Activated effector memory CD4-positive, alpha-beta T cell treated with Interleukin-2 at 50 U/mL for 16 hours (primary cell): Measurements from ENCODE around the gene GARIN3.

ENCODE experiments used
- DNase-seq: peaks from one replicate; pipeline ENCODE4 v3.0.0-alpha.2; 2020

The GARIN3 gene

GRCh38 chr5:157184117-157184670, 18.1 kb upstream of the GARIN3 start:
- no peak for DNase-seq

GRCh38 chr5:157182143-157182757, 16.2 kb upstream of the GARIN3 start:
- no peak for DNase-seq

DNA sequence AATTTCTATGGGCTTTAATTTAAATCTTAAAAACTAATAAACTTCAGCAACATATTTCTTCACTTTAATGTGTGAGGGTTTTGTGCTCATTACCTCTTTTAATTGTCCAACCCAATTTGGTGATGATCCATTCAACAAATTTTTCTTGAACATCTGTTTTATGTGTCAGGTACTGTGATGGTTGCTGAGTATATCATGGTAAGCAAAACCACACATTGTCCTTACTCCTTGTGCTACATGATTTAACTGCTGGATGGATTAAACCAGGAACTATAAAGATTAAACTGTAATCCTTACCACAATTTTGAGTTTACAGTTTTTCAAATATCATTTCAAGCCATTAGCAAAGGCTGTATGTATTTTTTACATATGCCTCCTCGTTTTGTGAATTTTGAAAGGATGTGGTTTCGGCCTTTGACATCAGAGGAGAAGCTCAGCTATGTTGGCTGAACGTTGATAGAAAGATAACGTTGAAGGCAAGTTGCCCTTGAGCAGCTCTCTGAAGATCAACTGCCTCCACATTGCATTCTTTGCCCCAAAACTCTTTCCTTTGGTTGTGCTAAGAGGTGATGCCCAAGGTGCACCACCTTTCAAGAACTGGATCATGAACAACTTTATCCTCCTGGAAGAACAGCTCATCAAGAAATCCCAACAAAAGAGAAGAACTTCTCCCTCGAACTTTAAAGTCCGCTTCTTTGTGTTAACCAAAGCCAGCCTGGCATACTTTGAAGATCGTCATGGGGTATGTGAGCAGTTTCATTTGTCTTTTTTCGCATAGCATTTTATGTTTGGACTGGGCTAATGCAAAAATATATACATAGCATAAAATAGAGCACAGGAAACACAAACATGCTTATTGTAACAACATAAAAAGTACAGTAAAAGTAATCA, 14.6 kb upstream of the GARIN3 start, which contains the start of gene ITK:
Gene ITK (plus strand): TSS at position 467 of the 891 bp plus-strand sequence. CDS start 138 bp downstream, at position 605.
- DNase-seq: no peak

DNA sequence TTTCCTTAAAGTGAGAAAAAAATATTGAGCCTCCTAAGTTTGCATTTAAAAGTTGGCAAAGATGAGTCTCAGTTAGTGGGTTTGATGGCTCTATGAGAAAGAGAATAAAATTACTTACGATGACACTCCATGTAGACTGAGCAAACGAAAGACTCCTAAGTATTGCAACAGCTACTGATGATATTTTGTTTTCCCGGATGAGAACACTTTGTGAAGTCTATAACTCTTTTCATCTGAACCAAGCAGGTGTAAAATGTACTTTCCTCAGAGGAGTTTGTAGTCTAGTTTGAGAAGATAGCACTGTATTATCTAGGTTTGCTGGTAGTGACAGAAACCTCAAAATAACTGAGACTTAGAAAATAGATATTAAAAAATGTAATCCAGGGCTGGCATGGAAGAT, 12.9 kb upstream of the GARIN3 start:
- no peak for DNase-seq

DNA sequence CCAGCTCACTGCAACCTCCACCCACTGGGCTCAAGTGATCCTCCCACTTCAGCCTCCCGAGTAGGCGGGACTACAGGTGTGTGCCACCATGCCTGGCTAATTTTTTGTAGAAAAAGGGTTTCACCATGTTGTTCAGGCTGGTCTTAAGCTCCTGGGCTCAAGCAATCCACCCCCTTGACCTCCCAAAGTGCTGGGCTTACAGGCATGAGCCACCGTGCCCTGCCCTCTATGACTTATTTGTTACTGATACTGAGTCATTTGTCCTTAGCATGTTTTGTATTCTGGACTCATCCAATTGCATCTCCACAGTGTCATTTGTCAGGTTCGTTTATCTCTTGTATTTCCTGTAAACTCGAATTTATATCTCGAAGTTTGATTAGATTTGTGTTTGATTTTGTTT, 11.9 kb upstream of the GARIN3 start:
- no peak for DNase-seq

- DNase-seq: no peak
Observed at GRCh38 chr5:157175071-157175612, 9.1 kb upstream of the GARIN3 start.

DNA sequence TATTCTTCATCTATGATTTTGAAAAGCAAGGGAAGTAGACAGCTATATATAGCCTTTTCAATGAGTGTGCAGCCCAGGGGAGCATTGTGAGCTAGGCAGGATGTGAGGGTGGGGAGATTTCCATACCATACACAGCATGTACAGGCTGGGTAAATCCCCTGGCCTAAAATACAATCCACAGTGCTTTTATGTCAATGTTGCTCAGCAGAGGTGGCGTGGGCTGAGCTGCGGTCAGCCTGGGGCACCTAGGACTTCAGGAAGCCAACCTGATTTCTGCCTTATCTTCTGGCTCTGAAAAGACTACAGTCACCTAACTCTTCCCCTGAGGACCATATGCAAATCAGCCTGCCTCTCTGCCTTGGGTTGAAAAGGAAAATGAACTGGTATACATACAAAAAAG, 6.3 kb upstream of the GARIN3 start:
- DNase-seq: peak; percentile 47

DNA sequence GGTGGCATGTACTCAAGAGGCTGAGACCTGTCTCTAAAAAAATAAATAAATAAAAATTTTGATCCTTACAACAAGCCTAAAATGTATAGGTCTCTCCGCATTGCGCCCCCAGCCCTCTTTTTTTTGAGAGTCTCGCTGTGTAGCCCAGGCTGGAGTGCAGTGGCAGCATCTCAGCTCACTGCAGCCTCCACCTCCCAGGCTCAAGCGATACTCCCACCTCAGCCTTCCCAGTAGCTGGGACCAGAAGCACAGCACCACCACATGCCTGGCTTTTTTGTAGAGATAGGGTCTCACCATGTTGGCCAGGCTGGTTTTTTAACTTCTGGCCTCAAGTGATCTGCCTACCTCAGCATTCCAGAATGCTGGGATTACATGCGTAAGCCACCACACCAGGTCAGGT, 2.2 kb upstream of the GARIN3 start:
- no peak for DNase-seq

GRCh38 chr5:157167214-157167621, 1.2 kb upstream of the GARIN3 start:
- DNase-seq: no peak

DNA sequence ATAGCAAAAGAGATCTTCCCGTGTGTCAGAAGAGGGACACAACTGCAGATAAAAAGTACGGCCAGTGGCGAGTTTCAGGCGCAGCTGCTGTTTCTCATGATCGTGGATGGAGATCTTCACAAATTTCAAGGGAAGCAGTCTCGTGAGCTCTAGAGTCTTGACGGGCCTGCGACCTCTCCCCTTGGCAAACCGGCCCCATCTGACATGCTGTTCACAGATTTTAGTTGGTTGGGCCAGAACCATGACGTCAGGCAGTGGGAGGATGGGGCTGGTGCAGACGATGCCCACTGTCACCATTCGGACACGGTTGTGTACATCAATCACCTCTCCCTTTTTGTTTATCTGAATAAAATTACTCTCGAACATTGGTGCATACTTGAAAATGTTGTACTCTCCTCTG, 396 bp downstream of the GARIN3 start:
- no peak for DNase-seq

DNA sequence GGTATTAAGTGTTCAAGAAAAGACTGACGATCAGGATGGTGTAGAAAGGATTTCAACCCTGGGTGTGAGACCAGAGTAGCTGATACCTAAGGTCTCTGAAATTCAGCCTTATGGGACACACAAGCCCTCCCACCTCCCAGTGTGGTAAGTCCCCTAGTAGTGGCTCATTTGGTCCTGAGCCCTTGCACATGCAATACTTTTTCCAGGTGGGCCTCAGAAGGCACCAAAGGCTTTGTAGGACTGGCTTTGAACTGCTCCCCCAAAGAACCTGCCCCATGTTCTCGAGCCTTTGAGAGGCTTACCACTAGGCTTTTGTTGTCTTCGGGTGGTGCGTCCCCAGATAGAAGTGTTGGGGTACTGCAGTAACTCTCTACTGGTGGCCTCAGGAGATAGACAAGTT, 803 bp downstream of the GARIN3 start:
- no peak for DNase-seq

GRCh38 chr5:157164521-157164920, 1.5 kb downstream of the GARIN3 start:
- DNase-seq: no peak

DNA sequence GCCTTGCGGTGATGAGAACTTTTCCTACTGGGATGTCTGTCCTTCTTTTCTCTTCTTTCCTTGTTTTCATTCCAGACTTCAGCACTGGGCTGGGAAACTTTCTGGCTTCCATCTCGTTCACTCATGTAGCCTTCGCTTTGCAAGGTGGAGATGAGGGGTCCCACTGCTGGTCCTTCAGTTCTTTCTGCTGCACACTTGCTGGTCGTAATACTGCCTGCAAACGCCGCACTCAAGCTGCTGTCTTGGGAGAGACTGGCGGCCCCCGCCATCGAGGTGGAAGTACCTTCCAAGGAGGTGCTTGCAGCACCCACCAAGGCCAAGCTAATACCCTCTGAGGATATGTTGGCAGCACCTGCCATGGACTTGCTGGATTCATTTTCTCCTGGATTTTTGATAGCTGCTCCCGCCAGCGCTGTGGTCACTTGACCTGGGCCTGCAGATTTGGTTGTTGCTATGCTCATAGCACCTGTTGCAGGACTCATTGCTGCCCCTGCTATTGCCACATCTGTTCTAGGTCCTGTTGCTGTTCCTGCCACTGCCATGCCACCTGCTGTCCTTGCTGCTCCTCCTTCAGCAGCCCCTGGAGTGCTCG, 3.0 kb downstream of the GARIN3 start:
- DNase-seq: no peak

DNA sequence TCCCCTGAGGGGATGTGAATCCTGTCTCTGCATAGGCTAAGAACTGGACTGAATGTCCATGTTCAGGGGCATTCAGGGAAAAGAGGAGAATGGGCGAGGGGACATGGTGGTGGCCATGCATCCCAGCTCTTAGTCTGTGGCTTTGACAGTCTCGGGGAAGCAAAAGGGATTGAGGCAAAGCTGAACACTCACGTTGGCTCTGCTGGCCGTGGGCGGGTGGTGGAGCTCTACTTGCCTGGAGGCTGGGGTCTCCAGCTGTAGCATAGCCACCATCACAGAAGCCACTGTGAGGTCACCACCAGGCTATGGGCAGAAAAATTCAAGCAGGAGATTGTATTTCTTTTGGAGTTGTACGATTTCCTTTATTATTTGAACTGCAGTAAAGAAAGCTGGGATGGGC, 4.1 kb downstream of the GARIN3 start:
- DNase-seq: no peak

GRCh38 chr5:157160001-157160400, 6.1 kb downstream of the GARIN3 start:
- no peak for DNase-seq

- DNase-seq: peak; percentile 26
Observed at GRCh38 chr5:157159209-157159751, 6.8 kb downstream of the GARIN3 start.

- DNase-seq: no peak
Observed at GRCh38 chr5:157157293-157157891, 8.7 kb downstream of the GARIN3 start.

DNA sequence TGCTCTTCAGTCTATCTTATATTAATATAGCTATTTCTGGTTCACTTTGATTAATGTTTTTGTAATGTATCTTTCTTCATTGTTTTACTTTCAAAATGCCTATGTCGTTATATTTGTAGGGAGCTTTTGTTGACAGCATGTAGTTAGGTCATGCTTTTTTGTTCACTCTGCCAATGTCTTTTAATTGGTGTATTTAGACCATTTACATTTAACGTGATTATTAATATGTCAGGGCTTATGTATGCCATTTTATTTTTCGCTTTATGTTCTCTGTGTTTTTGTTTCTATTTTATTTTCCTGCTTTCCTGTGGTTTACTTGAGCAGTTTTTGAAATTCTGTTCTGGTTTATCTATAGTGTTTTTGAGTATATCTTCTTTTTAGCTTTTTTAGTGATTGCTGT, 10.8 kb downstream of the GARIN3 start:
- DNase-seq: no peak

- DNase-seq: no peak
Observed at GRCh38 chr5:157150995-157151394, 15.1 kb downstream of the GARIN3 start.

DNA sequence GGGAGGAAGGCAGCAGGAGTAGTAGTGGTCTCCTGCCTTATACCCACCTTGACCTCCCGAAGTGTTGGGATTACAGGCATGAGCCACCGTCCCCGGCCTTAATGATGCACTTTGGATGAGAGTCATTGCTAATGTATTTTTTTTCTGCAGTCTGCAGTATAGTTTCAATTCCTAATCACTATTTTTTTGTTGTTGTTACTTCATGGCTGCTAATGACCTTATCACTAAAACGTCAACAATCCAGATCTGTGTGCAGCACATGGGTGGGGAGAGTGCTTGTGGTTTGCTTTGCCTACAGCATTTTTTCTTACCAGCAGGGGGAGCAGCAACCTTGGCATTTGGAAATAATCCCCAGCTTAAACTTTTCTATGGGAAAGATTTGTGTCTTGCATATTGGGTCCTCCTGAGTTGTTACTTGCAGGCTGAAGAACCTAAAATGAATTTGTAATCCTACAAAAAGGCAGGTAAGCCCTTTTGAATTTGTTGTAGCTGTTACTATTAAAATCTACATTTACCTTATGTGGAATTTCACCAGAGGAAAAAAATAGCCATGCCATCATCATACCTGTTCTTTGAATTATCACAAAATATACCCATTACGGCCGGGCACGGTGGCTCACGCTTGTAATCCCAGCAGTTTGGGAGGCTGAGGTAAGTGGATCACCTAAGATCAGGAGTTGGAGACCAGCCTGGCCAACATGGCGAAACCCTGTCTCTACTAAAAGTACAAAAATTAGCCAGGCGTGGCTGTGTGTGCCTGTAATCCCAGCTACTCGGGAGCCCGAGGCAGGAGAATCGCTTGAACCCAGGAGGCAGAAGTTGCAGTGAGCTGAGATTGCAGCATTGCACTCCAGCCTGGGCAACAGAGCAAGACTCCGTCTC, 17.1 kb downstream of the GARIN3 start:
- DNase-seq: peak; percentile 65

- peak; percentile 36 for DNase-seq
Observed at GRCh38 chr5:157143127-157143971, 22.7 kb downstream of the GARIN3 start.
